ENCODE results near the gene ZNF516. TPM values are rescaled to one million over a fixed set of nuclear protein-coding genes. Genes with fewer than 3 reads are reported as not detected.

ZNF516 gene
- total RNA-seq, 1 donor from 2014 or later, result 21.6 TPM

GRCh38 chr18:76461148-76461547 lies 33.9 kb downstream of the ZNF516 start:
- Histone ChIP-seq H3K36me3 (no peaks in the 10 kb centered on the region), H3K27me3 (no peaks in the 10 kb centered on the region), H3K4me1 (peaks cover 0 to 12% of the 10 kb centered on the region in 2 donors), H3K9me3 (no peaks in the 10 kb centered on the region), H3K4me3 (no peak overlapping the region), H3K27ac (peak overlapping the region in 1 of 2 donors; percentile 4)
- DNase-seq (ENCODE audit: low spot score in 2 of 2), result no peak
- TF ChIP-seq CTCF (IDR thresholded peaks at IDR 0.05), result no peak
- intact Hi-C loops (cut with DNase I), result loop anchor here (2.0 to 5.0 kb wide), 3 partner anchors 16 to 671 kb away; partner anchors contain the start of gene MBP

GRCh38 chr18:76460482-76460881 lies 34.6 kb downstream of the ZNF516 start:
- DNase-seq (ENCODE audit: low spot score in 2 of 2), result no peak
- H3K4me1 ChIP-seq, result peaks cover 0 to 12% of the 10 kb centered on the region in 2 donors
- no peaks in the 10 kb centered on the region for H3K27me3 ChIP-seq
- H3K36me3 ChIP-seq, result no peaks in the 10 kb centered on the region
- H3K27ac ChIP-seq, result peak overlapping the region; percentile 78 to 96
- intact Hi-C loops (cut with DNase I), result loop anchor here (1.0 to 5.0 kb wide), 5 partner anchors 16 to 672 kb away; partner anchors contain the start of gene MBP
- H3K9me3 ChIP-seq, result no peaks in the 10 kb centered on the region
- peak overlapping the region in 1 of 2 donors; percentile 51 for H3K4me3 ChIP-seq
- no peak for TF ChIP-seq CTCF (IDR thresholded peaks at IDR 0.05)

GRCh38 chr18:76459687-76460350 lies 35.2 kb downstream of the ZNF516 start:
- Histone ChIP-seq H3K4me3 (peak overlapping the region; percentile 36 to 51), H3K27ac (peak overlapping the region; percentile 78 to 96), H3K27me3 (no peaks in the 10 kb centered on the region), H3K4me1 (peaks cover 0 to 12% of the 10 kb centered on the region in 2 donors), H3K36me3 (no peaks in the 10 kb centered on the region), H3K9me3 (no peaks in the 10 kb centered on the region)
- TF ChIP-seq CTCF (IDR thresholded peaks at IDR 0.05), result no peak
- DNase-seq (ENCODE audit: low spot score in 2 of 2), result peak in 1 of 2 donors; percentile 94
- intact Hi-C loops (cut with DNase I), result loop anchor here (1.0 to 10.0 kb wide), 7 partner anchors 17 to 1965 kb away; partner anchors contain the start of genes CNDP2, MBP and ZNF236

GRCh38 chr18:76459312-76459686 lies 35.7 kb downstream of the ZNF516 start:
- peak overlapping the region; percentile 78 to 96 for H3K27ac ChIP-seq

More at GRCh38 chr18:76459312-76459686, 35.7 kb downstream of the ZNF516 start:
- no peak for TF ChIP-seq CTCF (IDR thresholded peaks at IDR 0.05)
- DNase-seq (ENCODE audit: low spot score in 2 of 2), result no peak
- Histone ChIP-seq H3K4me1 (peaks cover 0 to 12% of the 10 kb centered on the region in 2 donors), H3K27me3 (no peaks in the 10 kb centered on the region), H3K9me3 (no peaks in the 10 kb centered on the region), H3K4me3 (peak overlapping the region; percentile 36 to 51), H3K36me3 (no peaks in the 10 kb centered on the region)
- intact Hi-C loops (cut with DNase I), result loop anchor here (10.0 kb wide), 2 partner anchors 366 to 1964 kb away; partner anchors contain the start of genes CNDP2 and ZNF236

All from ascending aorta (tissue), 2 donors.